GM18873 (cell line): ENCODE results near the gene ELMO3.

Source experiments
- ATAC-seq: cut with Tn5 transposase; IDR thresholded peaks from one replicate; pipeline ENCODE4 v1.9.1; 2021; ENCODE audit warnings: mild to moderate bottlenecking, moderate library complexity, moderate number of reproducible peaks; ENCODE audit not compliant: unreplicated experiment, low FRiP score

ELMO3 gene

GRCh38 chr16:67237396-67238277 lies 38.7 kb downstream of the ELMO3 start:
- no peak for ATAC-seq

GRCh38 chr16:67238278-67238575 lies 39.3 kb downstream of the ELMO3 start:
- ATAC-seq = no peak

GRCh38 chr16:67238806-67239470 lies 40.0 kb downstream of the ELMO3 start:
- ATAC-seq = no peak

DNA sequence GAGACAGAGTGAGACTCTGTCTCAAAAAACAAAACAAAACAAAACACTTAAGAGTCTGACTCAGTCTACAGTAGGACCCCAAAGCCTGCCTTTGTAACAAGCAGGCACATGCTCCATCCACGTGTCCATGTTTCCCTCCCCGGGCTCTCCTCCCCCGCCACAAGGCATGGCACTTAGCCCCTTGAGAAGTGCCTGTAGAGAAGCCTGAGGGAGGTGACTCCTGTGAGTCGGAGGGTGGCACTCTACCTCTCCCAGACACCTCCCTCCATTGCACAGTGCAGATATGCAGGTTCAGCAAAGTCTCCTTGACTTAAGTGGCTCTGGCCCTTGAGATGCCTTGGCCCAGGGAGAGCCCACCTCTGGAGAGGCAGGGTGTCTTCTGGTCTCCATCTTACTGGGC lies 41.6 kb downstream of the ELMO3 start:
- ATAC-seq = no peak

GRCh38 chr16:67241008-67241900 lies 42.3 kb downstream of the ELMO3 start:
- no peak for ATAC-seq

DNA sequence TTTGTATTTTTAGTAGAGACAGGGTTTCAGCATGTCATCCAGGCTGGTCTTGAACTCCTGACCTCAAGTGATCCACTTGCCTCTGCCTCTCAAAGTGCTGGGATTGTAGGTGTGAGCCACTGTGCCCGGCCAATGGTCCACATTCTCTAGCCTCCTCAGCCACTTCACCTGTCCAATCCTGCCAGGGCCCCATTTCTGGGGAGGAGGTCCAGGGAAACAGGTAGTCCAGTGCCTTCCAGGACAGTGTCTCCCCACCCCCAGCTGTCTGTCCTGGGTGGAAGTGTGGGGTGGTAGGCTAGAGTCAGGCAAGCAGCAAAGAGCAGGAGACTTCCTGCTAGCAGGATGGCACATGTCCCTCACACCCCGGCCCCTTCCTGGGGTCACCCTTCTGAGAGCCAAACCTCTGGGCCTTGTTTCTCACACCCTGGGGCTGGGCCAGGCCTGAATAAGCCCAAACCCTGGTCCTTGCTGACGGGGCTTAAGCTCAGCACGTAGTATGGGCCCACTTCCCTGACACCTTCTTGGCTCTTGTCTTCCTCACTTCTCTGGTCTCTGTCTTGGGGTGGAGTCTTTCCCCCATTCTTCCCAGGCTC lies 43.3 kb downstream of the ELMO3 start:
- ATAC-seq = no peak

DNA sequence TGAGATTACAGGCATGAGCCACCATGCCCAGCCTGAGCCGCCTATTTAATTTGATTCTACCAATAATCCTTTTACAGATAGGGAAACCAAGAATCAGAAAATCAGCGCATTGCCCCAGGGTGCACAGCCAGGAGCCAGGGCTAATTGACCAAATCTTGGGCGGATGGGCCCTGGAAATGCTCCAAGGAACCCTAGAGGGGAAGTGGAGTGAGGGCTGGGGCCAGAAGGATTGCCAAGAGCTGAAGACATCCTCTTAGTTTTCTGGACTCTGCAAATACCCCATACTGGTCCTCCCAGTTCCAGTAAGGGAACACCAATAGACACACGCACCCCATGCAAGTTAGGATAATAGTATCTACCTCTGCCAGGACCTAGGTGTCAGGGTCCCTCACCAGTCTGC lies 44.5 kb downstream of the ELMO3 start:
- ATAC-seq = no peak

GRCh38 chr16:67244387-67245185 lies 45.7 kb downstream of the ELMO3 start:
- peak; percentile 45 for ATAC-seq

DNA sequence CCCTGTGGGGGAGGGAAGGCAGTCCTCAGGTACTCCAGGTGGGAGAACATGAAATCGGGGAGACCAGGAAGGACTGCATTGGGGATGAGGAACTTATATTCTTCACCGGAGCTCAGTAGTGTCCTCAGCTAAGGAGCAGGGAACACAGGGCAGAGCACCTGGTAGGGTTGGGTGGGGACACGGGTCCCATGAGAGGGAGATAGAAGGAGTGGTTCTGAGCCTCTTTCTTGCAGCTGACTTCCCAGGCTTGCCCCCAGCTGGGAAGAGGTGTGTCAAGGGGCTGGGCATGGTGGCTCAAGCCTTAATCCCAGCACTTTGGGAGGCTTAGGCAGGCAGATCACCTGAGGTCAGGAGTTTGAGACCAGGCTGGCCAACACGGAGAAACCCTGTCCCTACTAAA lies 46.3 kb downstream of the ELMO3 start:
- no peak for ATAC-seq

- no peak for ATAC-seq
Measured at GRCh38 chr16:67245674-67246080, 46.7 kb downstream of the ELMO3 start.

DNA sequence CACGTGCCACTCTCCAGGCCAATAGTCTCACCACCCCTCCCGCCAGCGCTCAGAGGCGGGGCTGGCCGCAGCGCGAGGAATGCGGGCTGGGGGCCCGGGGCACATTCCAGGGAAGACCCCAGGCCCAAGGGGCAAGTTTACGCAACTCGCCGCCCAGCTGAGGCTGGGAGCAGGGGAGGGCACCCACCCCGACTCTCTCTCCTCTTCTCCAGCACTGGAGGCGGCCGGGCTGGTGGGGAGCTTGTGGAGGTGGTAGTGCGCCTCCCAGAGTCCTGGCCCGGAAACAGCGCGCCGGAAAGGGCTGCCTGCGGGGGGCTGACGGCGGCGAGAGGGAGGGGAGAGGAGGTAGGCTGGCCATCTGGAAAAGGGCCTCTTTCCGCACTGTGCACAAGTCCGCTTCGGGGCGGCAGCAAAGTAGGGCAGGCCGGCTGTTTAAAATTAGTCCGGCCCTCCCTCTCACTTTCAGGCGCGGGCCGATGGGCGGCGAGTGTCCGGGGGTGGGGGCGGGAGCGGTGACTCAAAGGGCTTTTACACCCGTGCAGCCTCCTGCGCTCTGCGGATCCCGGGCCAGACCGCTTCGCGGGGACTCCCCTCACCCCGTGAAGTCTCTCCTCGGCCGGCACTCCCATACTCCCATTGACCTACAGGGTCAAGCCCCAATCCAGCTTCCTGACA lies 47.3 kb downstream of the ELMO3 start:
- ATAC-seq = no peak

GRCh38 chr16:67246756-67247191 lies 47.8 kb downstream of the ELMO3 start:
- ATAC-seq = no peak

DNA sequence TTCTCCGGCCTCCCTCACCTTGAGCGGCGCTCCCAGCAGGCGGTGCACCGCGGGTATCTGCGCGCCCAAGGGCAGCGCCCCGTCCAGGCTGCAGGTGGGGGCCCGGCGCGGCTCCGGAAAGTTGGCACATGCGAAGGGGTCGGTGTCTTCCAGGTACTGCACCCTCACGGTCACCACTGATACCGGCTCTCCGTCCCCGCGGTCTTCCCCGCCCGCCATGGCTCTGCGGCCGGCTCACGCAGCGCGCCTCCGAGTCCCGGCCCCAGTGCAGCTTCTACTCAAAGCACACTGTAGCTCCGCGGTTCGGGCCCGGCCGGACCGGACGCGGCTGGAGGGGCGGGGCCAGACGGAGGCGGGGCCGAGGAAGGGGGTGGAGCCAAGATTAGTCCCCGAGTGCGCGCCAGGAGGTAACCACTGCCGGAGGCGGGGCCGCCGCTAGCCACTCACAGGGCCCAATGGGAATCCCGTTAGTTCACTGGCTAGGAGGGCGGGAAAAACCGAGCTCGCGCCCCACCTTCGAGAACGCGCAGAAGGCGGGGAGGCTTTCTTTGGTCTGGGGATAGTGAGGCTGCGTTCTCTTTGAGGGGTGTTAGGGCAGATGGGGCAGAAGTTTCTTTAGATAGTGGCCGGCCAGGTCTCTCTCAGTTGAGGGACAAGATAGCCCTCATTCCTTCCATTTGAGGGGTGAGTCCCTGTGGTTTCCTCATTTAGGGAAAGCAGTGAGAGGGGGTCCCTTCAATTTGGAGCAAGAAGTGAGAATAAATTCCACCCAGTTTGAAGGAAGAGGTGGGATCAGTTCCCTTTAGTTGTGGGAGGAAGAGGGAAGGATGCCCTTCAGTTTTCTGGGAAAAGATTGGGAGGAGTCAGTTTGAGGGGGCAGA lies 48.5 kb downstream of the ELMO3 start, which contains the start of gene FHOD1:
TSS of gene FHOD1 (minus strand) at position 290 of the 881 bp plus-strand sequence. CDS start at position 219, 71 bp downstream.
- peak; percentile 33 for ATAC-seq

- no peak for ATAC-seq
Measured at GRCh38 chr16:67248073-67248400, 49.1 kb downstream of the ELMO3 start.

DNA sequence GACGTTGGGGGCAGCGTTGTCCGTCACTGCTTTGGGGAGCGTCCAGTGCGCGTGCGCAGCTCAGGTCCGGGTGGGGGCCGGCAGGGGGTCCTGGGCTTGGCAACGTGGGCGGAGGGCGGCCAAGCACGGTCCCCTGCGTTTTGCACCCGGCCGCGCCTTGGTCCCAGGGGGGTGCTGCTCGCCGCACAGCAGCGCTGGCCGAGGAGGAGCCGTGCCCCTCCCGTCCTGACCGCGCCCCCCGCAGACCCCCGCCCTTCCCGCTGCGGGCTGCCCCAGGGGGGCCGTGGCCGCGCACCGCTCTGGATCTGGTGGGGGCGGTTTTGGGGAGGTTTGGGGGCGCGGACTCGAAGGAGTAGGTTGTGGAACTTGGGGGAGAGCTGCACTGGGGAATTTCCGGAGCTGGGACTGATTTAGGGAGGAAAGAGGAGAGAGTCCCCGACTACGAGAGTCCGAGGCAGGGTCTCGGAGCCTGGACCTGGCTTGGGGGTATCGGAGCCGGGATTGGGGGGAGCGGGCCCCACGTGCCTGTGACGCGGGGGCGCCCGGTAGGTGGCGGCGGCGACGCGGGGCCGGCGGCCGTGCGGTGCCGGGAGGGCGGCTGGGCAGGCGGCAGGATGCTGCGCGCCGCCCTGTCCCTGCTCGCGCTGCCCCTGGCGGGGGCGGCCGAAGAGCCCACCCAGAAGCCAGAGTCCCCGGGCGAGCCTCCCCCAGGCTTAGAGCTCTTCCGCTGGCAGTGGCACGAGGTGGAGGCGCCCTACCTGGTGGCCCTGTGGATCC lies 49.7 kb downstream of the ELMO3 start, which contains the start of gene SLC9A5:
TSS of gene SLC9A5 (plus strand) at position 579 of the 777 bp plus-strand sequence. CDS start at position 615, 36 bp downstream.
- ATAC-seq = no peak

DNA sequence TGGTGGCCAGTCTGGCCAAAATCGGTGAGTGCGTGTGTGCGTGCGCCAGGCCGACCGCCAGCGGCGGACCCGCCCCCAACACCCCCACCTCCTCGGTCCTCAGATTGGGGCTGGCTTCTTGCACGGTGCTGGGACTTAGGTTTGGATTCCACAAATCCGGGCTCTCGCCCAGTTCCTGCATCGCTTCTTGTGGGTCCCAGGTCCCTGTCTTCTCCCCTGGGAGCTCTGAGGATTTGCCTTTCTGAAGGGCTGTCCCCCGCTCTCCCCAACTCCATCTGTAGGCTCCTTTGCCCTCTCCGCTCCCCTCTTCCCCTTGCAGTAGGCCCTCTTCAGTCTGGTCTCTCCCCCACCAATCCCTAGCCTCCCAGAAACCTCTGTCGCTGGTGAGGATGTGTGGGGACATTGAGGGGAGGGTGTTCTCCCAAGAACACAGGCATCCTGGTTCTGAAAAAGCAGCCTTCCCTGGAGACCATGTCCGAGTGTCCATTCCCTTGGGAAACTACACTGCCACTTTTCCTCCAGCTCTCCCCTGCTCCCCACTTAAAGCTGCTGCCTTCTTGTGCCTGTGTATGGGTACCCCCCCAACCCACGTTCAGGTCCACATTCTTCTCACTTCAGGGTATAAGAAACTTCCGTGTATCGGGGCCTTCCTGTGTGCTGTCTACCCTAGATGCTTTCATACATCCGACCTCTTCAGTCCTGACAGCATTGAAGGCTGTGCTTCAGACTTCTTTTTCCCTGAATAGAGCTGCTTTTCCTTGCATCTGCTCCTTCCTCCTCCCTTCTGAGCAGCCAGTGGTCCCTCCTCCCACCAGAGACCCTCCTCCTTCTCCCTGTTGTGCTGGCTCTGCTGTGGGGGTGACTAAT lies 50.5 kb downstream of the ELMO3 start:
- no peak for ATAC-seq

- no peak for ATAC-seq
Measured at GRCh38 chr16:67250045-67250327, 51.1 kb downstream of the ELMO3 start.
